ENCODE measurements around the gene SRRM2.

SRRM2 gene

DNA sequence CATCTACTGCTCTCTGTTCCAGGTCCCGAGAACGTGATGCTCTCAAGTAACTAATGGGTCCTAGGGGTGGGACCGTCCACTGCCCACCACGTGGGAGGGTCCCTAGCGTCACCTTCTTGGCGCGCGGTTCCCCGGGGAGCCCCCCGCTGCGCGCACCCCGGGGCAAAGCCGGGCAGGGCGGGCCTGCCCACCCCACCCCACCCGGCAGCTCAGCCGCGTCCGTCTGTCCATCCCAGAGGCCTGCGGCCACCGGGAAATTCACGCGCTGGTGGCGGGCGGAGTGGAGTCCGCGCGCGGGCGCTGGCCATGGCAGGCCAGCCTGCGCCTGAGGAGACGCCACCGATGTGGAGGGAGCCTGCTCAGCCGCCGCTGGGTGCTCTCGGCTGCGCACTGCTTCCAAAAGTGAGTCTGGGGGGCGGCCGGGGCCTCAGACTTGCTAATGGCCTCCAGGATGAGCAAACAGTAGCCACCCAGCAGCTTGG lies 46.3 kb downstream of the SRRM2 start:
- DNase-seq (ENCODE audit: low read depth) = no peak

DNA sequence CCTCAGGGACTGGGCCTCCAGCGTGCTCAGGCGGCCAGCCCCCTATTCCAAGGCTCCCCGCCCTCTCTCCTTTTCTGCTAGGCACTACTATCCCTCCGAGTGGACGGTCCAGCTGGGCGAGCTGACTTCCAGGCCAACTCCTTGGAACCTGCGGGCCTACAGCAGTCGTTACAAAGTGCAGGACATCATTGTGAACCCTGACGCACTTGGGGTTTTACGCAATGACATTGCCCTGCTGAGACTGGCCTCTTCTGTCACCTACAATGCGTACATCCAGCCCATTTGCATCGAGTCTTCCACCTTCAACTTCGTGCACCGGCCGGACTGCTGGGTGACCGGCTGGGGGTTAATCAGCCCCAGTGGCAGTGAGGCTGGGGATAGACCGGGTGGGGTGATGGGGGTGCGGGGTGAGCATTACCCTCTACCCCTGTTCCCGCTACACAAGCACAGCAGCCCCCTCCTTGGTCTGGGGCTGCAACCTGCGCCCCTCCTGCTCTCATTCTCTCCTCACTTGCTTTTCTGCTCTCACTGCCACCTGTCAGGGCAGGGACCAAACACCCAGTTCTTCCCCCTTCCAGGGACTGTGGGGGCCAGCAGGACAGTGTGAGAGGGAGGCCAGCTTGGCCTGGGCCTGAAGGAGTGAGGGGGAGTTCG lies 46.9 kb downstream of the SRRM2 start:
- DNase-seq (ENCODE audit: low read depth) = no peak

DNA sequence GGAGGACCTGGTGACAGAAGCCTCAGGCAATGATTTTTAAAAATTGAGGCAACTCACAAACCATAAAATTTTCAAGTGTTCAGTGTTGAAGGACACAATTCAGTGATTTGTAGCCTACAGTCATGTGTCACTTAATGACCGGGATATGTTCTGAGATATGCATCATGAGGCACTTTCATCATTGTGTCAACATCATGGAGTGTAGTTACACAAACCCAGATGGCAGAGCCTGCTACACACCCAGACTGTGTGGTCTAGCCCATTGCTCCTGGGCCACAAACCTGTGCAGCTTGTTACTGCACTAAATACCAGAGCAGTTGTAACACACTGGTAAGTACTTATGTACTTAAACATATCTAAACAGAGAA lies 47.4 kb downstream of the SRRM2 start:
- no peak for DNase-seq (ENCODE audit: low read depth)

DNA sequence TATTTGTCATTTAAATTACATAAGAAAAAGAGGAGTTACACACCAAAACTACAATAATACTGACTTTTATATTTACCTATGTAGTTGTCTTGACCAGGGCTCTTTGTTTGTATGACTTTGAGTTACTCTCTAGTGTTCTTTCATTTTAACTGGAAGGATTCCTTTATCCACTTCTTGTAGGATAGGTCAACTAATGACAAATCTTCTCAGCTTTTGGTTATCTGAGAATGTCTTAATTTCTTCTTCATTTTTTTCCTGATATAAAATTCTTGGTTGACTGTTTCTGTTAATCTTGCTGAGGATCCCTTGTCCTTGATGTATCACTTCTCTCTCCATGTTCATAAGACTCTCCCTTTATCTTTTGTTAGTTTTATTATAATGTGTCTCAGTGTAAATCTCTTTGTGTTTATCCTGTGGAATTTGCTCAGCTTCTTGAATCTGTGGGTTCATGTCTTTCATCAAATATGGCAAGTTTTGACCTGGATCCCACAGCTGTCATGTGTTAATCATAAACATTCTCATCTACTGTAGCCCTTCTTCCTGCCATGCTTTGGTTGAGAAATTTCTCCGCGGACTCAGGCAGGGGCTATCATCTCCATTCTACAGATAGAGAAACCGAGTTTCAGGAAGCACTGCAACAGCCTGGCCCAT lies 51.2 kb downstream of the SRRM2 start:
- DNase-seq (ENCODE audit: low read depth) = no peak

DNA sequence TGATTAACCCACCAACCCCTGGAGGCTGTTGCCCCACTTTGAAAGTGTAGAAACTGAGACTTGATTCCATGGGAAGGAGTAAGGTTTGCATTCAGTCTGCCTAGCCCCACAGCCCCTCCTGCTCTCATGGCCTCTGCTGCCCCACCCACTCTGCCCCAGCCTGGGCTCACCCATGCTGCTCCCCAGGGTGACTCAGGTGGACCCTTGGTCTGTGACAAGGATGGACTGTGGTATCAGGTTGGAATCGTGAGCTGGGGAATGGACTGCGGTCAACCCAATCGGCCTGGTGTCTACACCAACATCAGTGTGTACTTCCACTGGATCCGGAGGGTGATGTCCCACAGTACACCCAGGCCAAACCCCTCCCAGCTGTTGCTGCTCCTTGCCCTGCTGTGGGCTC lies 52.3 kb downstream of the SRRM2 start:
- no peak for DNase-seq (ENCODE audit: low read depth)

DNA sequence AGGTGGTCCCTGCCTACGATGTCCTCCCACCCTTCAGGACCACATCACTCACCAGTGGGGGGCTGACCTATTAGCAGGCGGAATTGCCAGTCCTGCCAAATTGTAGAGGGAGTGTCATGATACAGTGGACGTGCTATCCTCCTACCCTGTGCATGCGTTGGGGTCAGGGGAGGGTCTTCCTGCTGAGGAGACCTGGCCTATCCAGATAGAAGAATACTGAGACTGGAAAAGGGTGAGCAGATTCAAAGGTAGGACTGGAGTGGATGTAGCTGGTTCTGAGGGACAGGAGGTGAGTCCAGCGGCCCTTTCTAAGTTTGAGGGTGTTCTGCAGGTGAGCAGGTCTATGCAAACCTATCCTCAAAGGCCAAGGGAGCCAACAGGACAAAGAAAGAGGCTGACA lies 53.8 kb downstream of the SRRM2 start:
- no peak for DNase-seq (ENCODE audit: low read depth)

DNA sequence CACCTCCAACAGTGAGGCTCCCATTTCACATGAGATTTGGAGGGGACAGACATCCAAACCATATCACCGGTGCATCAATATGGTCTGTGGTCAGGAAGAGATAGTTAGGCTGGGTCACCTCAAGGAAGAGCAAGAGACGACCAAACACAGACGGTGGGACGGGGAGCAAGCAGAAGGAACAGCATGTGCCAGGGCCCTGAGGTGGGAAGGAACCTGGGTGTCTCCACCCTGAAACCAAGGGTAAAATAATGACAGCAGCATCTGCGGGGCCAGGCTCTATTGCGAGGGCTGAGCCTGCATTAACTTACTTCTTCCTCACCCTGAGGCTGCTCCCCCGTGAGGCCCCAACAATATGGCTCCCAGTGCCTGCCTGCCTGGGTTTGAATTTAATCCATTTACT lies 55.7 kb downstream of the SRRM2 start:
- no peak for DNase-seq (ENCODE audit: low read depth)

DNA sequence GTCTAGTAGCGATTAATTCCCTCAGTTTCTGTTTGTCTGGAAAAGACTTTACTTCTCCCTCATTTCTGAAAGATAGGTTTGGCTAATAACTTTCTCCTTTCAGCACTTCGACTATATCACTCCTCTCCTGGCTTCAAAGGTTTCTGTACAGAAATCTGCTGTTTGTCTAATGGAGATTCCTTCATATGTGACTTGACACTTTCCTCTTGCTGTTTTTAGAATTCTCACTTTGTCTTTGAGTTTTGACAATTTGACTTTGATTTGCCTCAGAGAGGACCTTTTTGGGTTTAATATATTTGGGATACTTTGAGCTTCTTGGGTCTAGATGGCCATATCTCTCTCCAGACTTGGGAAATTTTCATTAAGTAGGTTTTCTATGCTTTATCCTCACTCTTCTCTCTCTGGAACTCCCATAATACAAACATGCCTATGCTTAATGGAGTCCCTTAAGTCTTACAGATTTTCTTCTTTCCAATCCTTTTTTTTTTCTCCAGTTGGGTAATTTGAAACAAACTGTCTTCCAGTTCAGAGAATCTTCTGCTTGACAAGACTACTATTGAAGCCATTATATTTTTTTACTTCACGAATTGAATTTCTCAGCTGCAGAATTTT lies 56.8 kb downstream of the SRRM2 start:
- DNase-seq (ENCODE audit: low read depth) = no peak

DNA sequence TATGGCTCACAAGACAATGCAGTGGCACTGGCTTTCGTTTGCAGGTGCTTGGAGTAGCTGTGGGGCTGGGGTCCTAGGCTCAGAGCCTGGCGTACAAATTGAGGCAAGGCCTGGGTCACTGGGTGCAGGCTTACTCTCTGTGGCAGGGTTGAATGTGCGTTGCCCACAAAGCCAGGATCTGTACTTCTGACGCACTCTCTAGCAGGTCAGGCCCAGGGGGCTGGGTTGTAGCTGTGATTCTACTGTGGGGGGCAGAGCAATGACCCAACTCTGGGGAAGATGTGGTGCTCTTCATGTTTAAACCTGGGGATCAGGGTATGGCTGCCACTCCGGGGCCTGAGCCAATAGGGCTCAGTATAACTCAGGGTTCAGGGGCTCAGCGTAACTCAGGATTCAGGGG lies 58.2 kb downstream of the SRRM2 start:
- no peak for DNase-seq (ENCODE audit: low read depth)

DNA sequence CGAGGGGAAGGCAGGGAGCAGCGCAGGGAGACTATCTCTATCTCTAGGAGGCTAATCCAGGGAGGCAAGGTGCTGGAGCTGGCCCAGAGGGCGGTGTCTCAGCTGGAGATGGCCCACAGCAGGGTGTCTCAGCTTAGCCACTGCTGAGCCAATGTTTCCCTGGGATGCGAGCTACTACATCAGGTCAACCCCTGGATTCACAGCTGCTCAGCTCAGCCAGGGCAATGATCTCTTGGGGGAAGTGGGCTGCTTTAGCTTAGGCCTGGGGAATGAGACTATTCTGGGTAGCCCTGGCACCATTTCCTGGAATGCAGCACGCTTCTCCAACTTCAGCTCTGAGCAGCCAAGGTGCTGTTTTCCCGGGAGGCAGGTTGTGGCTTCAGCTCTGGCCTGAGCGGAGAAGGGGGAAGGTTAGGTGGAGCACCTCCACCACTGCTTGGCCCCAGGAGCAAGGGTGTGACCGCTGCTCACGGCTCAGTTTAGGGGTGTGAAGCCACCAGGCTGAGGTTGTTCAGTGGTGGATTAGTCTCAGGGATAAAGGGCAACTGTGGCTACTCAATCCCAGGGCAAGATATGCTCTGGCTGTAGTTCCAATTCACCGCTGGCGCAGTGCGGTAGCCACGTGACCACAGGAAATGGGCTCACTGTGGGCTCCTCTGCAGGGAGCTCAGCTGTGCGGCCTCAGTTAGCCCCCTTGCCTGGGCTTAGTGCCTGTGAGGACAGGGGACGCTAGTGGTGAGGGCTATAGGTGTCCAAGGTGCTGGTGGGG lies 59.4 kb downstream of the SRRM2 start:
- DNase-seq (ENCODE audit: low read depth) = no peak

DNA sequence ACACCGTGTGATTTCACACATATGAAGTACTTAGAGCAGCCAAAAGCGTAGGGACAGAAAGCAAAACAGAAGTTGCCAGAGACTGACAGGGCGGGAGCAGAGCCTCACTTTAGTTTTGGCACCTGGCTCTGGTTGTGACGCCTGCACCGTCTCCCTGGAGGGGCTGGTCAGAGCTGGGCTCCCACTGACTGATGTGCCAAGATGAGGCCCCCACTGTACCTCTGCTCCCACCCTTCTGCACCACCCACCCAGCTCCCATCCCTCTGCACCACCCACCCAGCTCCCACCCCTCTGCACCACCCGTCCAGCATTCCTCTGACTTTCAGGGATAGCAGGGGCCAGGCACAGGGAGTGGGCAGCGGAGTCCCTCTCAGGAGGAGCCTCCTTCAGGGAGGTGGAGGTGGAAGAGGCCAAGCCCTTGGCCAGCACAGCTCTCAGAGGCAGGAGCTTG lies 61.4 kb downstream of the SRRM2 start:
- DNase-seq (ENCODE audit: low read depth) = no peak

DNA sequence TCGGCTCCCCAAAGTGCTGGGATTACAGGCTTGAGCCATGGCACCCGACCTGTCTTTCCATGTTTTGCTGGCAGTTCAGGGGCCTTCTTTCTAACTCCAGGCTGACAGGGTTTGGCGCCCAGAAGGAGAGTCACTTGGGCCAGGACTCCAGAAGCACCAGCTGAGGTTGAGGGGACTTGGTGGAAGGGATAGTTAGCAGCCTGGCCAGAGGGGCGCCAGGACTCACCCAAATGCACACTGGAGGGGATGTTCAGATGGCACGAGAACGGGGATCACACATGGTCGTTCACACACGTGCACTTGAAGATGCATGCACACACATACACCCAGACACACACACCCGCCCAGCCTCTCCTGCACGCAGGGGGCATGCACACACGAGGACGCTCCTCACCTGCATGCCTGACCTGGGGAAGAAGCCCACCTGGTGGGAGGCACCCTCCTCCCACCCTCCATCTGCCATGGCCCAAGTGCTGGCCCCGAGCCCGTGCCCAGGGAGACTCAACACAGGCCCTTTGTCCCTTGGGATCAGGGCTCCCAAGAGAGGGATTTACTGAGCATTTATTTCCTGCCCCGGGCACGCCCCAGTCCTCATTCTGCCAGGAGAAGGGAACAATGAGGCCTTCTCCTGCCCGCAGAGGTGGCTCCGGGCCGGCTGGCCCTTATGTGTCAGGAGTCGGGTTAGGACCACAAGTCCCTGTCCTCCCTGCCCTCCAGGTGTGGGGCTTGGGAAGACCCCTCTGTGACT lies 62.3 kb downstream of the SRRM2 start:
- DNase-seq (ENCODE audit: low read depth) = no peak

DNA sequence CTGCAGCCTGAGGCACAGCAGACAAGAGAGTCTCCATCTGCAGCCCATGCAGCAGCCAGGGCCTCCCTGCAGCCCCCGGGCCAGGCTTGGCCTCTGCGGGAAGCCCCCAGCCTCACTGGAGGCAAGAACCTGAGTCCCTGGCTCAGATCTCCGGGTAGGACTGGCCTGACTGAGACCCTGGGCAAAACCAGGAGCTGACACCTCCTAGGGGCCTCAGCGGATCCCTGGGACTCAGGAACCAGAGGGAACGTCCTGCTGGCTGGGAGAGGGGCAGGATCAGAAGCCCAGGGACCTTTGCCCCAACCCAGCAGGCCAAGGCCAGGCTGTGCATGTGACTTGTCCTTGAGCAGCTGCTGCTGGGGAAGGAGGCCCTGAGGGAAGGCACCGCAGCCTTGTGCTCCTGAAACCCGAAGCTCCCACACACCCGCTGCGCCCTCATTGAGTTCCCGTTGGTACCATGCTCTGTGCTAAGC lies 62.9 kb downstream of the SRRM2 start:
- no peak for DNase-seq (ENCODE audit: low read depth)

DNA sequence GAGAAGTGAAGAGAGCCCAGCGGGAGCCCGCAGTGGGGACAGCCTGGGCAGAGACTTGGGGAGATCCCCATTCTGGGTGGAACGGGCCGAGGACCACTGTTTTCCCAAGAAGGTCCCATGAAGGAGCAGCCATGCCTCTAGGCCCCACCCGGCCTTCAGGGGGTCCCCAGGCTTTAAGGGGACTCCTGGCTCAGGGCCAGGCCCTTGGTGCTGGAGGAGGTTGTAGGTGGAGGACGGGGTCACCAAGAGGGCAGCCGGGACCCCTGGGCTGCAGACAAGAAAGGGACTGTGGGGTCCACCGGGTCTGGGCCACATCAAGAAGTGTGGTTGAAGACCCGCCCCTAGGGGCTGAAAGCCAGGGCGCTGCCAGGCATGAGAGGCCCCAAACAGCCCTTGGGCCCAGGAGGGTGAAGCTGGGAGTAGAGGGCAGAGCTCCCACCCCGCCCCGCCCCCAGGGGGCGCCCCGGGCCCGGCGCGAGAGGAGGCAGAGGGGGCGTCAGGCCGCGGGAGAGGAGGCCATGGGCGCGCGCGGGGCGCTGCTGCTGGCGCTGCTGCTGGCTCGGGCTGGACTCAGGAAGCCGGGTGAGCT lies 64.4 kb downstream of the SRRM2 start, which contains the start of gene PRSS21:
TSS of gene PRSS21 (plus strand) at position 487 of the 589 bp plus-strand sequence. CDS start at position 519, 32 bp downstream.
- DNase-seq (ENCODE audit: low read depth) = peak; percentile 20

DNA sequence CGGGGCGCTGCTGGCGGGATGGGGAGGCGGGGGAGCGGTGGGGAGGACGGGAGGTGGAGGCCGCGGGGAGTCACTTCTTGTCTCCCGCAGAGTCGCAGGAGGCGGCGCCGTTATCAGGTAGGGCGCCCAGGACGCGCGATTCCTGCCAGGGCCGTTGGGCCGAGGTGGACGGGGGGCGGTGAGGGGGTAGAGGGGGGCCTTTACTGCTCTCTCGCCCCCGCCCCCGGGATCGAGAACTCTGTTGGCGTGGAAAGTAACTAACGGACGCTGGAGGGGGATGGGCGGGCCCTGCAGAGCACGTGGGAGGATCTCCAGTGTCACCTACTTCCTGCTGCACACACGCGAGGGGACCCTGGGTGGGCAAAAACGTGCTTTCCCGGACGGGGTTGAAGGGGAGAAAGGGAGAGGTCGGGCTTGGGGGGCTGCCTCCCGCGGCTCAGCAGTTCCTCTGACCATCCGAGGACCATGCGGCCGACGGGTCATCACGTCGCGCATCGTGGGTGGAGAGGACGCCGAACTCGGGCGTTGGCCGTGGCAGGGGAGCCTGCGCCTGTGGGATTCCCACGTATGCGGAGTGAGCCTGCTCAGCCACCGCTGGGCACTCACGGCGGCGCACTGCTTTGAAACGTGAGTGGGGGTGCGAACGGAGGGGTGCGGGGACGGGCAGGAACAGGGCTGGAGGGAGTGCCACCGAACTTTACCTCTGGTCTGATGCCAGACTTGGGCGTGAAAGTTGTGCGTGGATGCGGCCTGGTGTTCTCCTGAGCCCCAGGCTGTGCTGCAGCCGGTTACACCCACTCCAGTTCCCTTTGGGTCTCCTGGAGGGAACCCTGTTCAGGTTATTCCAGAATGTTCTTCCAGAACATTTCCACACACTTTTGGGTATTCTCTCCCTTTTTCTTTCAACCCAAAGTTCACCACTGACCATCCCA lies 65.2 kb downstream of the SRRM2 start:
- DNase-seq (ENCODE audit: low read depth) = no peak

DNA sequence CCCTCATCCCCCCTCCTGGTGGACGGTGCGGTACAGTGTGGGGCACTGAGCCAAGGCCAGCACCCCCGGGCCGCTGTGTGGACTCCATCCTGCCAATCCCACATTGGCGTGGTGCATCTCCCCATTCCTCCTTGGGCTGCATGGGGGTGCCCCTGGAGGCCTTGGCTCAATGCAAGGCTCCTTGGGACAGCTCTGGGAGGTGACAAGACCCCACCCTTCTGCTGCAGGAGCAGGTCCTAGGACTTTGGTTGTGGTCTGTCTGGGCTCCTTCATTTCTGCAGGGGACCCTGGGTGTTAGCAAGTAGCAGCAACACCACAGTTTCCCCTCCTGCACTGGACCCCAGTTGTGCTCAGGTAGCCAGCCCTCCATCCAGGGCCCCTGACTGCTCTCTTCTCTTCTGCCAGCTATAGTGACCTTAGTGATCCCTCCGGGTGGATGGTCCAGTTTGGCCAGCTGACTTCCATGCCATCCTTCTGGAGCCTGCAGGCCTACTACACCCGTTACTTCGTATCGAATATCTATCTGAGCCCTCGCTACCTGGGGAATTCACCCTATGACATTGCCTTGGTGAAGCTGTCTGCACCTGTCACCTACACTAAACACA lies 65.9 kb downstream of the SRRM2 start:
- DNase-seq (ENCODE audit: low read depth) = no peak

DNA sequence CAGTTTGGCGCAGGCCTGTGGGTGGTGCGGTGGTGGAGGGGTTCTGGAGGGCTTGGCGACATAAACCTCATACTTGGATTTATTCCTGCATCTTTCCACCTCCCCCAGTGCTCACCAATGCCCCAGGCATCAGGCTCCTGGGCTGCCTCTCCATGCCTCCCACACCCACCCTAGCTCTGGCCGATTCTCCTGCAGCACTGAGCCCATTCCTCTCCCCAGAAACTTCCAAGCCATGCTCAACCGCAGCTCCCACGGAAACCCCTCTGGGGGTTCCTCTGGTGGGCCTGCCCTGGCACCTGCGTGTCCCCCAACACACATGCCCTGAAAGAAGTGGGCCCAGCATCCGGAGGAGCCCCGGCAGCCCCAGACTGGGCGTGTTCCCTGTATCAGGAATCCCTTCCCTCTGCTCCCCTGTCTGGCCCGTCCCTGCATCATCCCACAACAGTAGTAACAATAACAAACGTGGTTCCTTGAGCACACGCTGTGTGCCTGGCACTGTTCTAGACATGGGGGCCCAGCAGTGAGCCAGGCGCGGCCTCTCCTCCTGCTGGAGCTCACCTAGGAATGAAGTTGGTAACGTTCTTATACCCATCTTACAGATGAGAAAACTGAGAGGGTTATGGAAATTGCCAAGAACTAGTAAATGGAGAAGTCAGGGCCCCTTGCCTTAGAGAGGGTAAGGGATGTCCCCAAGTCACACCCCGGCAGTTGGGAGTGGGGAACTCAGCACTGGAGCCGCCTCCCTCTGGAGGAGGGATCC lies 66.9 kb downstream of the SRRM2 start:
- DNase-seq (ENCODE audit: low read depth) = no peak

DNA sequence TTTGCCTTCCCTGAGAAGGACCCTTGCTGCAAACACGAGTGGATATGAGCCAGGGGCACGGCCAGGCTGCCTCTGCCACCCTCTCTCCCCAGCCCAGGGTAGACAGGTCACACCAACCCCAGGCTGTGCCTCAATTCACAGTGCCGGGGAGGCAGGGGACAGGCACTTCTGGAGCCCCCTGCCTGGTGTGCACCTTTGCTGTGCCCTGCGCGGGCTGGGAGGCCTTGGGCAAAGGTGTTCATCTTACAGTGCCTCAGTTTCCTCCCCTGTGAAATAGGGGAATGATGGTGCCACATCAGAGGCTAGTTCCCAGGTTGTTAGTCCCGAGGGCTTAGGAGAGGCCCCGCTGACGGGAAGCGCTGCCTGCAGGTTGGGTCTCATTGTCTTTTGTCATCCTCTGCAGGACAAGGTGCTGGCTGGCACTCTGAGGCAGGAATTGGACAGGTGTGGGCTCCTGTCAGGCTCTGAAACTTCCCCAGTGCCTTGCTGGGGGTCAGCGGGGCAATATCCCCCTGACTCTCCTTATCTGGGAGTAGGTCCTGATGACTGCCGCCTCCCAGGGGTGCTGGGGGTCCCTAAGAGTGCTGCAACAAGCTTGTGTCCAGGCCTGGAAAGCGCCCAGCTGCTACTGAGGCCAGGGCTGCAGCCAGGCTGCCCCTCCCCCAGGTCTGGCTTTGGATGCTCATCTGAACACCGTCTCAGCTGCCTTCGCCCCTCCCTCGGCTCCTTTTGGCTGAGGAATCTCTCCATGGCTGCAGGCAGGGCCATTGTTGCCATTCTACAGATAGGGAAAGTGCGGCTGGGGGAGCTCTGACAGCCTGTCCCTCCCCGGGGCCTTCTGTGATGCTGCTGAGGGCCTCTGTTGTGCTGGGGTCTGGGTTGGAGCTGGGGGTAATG lies 67.7 kb downstream of the SRRM2 start:
- no peak for DNase-seq (ENCODE audit: low read depth)
